CD4-positive, alpha-beta T cell treated with Interleukin-4 for 4 hours (primary cell): ENCODE measurements around the gene GREB1.
"Not testable (repeated sequence)": the region's sequence is repeated elsewhere in the genome, so short reads cannot be mapped to it uniquely, and the experiment has no call there.

Experiments
- DNase-seq: peaks from one replicate; pipeline ENCODE4 v3.0.0-alpha.2; 2020

GREB1 gene

GRCh38 chr2:11644293-11644692 is 110.4 kb downstream of the GREB1 start:
- no peak for DNase-seq

- DNase-seq: no peak
These were observed 112.7 kb downstream of the GREB1 start for GRCh38 chr2:11646530-11646929.

GRCh38 chr2:11647834-11648600 is 114.2 kb downstream of the GREB1 start:
- no peak for DNase-seq

GRCh38 chr2:11649093-11649492 is 115.2 kb downstream of the GREB1 start:
- DNase-seq: no peak

- DNase-seq: no peak
These were observed 118.2 kb downstream of the GREB1 start for GRCh38 chr2:11651856-11652548.

- no peak for DNase-seq
These were observed 118.7 kb downstream of the GREB1 start for GRCh38 chr2:11652553-11652952.

GRCh38 chr2:11655495-11655894 is 121.7 kb downstream of the GREB1 start:
- no peak for DNase-seq

GRCh38 chr2:11656252-11656651 is 122.4 kb downstream of the GREB1 start:
- no peak for DNase-seq

GRCh38 chr2:11656671-11657101 is 122.8 kb downstream of the GREB1 start:
- DNase-seq: no peak

GRCh38 chr2:11657195-11657594 is 123.3 kb downstream of the GREB1 start:
- DNase-seq: no peak

GRCh38 chr2:11657646-11658045 is 123.8 kb downstream of the GREB1 start:
- no peak for DNase-seq

- DNase-seq: no peak
These were observed 124.6 kb downstream of the GREB1 start for GRCh38 chr2:11658208-11659114.

- DNase-seq: no peak
These were observed 125.2 kb downstream of the GREB1 start for GRCh38 chr2:11659115-11659475.

GRCh38 chr2:11659851-11660250 is 126.0 kb downstream of the GREB1 start:
- DNase-seq: no peak

- DNase-seq: not testable (repeated sequence)
These were observed 126.6 kb downstream of the GREB1 start for GRCh38 chr2:11660396-11660795.

GRCh38 chr2:11661891-11662435 is 128.1 kb downstream of the GREB1 start:
- DNase-seq: no peak

GRCh38 chr2:11662882-11663281 is 129.0 kb downstream of the GREB1 start:
- no peak for DNase-seq

- DNase-seq: no peak
These were observed 129.6 kb downstream of the GREB1 start for GRCh38 chr2:11663427-11663826.

GRCh38 chr2:11665028-11665427 is 131.2 kb downstream of the GREB1 start:
- no peak for DNase-seq

- no peak for DNase-seq
These were observed 131.9 kb downstream of the GREB1 start for GRCh38 chr2:11665510-11666362.

- DNase-seq: no peak
These were observed 133.3 kb downstream of the GREB1 start for GRCh38 chr2:11667194-11667593.
